Activated CD8-positive, alpha-beta T cell treated with anti-CD3 and anti-CD28 coated beads, Interleukin-2, amount 10 ng/mL, durations not matched to agents 7 days and 5 days (primary cell): Measurements from ENCODE around the gene TLX2. TPM values are rescaled to one million over a fixed set of nuclear protein-coding genes. Genes with fewer than 3 reads are reported as not detected.
"Not testable (repeated sequence)": the region's sequence is repeated elsewhere in the genome, so short reads cannot be mapped to it uniquely, and the experiment has no call there.

Experiments used
- ATAC-seq: fragments of 150-1000 bp; cut with Tn5 transposase; one replicate; pipeline ENCODE4 v1.10.0; 2021; ENCODE audit warnings: moderate library complexity
- CTCF ChIA-PET: fragments of 350-600 bp; sonication (Branson Sonifier 250); formaldehyde crosslinking; loops from one replicate; lab custom pipeline; 2021; ENCODE audit warnings: antibody characterized with exemption; lab: Charles Lee
- POLR2A ChIA-PET: fragments of 350-600 bp; sonication (Branson Sonifier 250); formaldehyde crosslinking; loops from one replicate; lab custom pipeline; 2021; ENCODE audit warnings: antibody characterized with exemption; lab: Charles Lee
- DNase-seq: peaks from one replicate; pipeline ENCODE4 v3.0.0-alpha.2; 2020
- H3K27ac Mint-ChIP-seq: one replicate; pipeline ENCODE4 v1.8.0; 2021; ENCODE audit warnings: mild to moderate bottlenecking, mixed read lengths
- H3K27me3 Mint-ChIP-seq: one replicate; pipeline ENCODE4 v1.8.0; 2021; ENCODE audit warnings: low read depth, mixed read lengths
- H3K36me3 Mint-ChIP-seq: one replicate; pipeline ENCODE4 v1.8.0; 2021; ENCODE audit warnings: low read depth, mixed read lengths
- H3K4me1 Mint-ChIP-seq: one replicate; pipeline ENCODE4 v1.8.0; 2021; ENCODE audit warnings: low read depth, mixed read lengths
- H3K4me3 Mint-ChIP-seq: one replicate; pipeline ENCODE4 v1.8.0; 2021; ENCODE audit warnings: mild to moderate bottlenecking, mixed read lengths
- H3K9me3 Mint-ChIP-seq: one replicate; pipeline ENCODE4 v1.8.0; 2022; ENCODE audit warnings: mixed read lengths; ENCODE audit not compliant: insufficient read depth
- total RNA-seq, 2 experiments: library from RNA; stranded (reverse); gene quantifications; one replicate each; pipeline ENCODE4 v1.2.3, GENCODE V29; 2021

TLX2 gene
- total RNA-seq, 2 experiments from 2014 or later, result 0.34 to 0.44 TPM

DNA sequence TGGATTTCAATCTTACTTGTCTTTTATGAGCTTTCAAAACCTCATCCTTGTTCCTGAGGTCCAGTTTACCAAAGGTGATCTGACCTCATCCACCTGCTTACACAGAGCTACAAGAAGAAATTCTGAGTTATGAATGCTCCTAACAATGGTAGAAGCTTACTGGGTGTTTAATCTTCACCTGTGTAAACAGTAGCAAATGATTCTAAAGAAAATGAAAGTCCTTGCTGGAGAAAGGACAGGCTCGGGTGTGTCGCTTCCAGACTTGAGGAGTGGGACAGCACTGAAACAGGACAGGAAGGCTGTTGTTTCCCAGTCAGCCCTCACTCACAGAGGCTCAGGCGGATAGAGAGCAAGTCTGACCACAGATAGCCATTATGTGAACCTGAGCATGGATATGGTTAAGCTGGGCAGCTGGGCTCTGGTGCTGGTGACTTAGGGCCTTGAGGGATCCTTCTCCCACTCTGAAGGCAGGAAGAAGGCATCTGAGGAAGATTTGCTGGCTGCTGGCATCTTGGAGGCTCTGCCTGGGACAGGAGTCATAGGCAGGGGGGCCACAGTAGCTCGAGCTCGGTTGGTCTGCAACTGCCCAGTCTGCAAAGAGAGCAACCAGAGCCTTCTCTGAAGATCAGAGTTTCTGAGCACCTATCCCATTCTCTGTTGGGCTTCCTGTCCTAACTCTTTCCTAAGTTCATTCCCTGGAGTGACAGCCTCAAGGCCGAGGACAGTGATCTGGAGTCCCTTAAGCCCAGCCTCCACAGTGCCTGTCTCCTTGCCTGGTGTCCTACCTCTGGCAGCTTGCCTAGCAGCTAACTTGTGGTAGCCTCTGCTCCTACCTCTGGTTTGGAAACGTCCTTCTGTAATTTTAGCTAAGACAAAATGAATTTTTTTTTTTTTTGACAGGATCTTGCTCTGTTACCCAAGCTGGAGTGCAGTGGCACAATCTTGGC is 44.3 kb downstream of the TLX2 start:
- Mint-ChIP-seq H3K36me3 (peaks cover 23% of the 10 kb centered on the region), H3K4me1 (peaks cover 52% of the 10 kb centered on the region), H3K9me3 (no peaks in the 10 kb centered on the region), H3K27ac (no peak overlapping the region), H3K4me3 (no peak overlapping the region), H3K27me3 (peaks cover 12% of the 10 kb centered on the region)
- POLR2A ChIA-PET, result interaction anchor here (0.9 to 2.3 kb wide), 3 partner anchors 8 to 27 kb away, joined by 3 to 7 read pairs (median 4); no protein-coding TSS in a partner anchor
- no peak for DNase-seq
- CTCF ChIA-PET, result interaction anchor here (1.4 to 3.9 kb wide), 5 partner anchors 15 to 51 kb away, joined by 3 to 17 read pairs (median 4); partner anchors contain the start of gene PCGF1
- no peak for ATAC-seq

GRCh38 chr2:74559912-74560311 is 45.7 kb downstream of the TLX2 start:
- Mint-ChIP-seq H3K36me3 (peaks cover 23% of the 10 kb centered on the region), H3K4me3 (no peak overlapping the region), H3K9me3 (no peaks in the 10 kb centered on the region), H3K27ac (no peak overlapping the region), H3K4me1 (peaks cover 47% of the 10 kb centered on the region), H3K27me3 (peaks cover 12% of the 10 kb centered on the region)
- no peak for DNase-seq
- ChIA-PET POLR2A (interaction anchor here (0.7 kb wide), 1 partner anchor 386 kb away, joined by 4 read pairs; no protein-coding TSS in a partner anchor), CTCF (interaction anchor here (1.6 to 3.9 kb wide), 2 partner anchors 16 to 27 kb away, joined by 4 to 17 read pairs; no protein-coding TSS in a partner anchor)
- ATAC-seq, result no peak

GRCh38 chr2:74560591-74560990 is 46.3 kb downstream of the TLX2 start:
- Mint-ChIP-seq H3K4me1 (peaks cover 42% of the 10 kb centered on the region), H3K27ac (no peak overlapping the region), H3K4me3 (no peak overlapping the region), H3K9me3 (no peaks in the 10 kb centered on the region), H3K36me3 (peaks cover 23% of the 10 kb centered on the region), H3K27me3 (peaks cover 12% of the 10 kb centered on the region)
- POLR2A ChIA-PET, result interaction anchor here (0.7 kb wide), 1 partner anchor 387 kb away, joined by 4 read pairs; no protein-coding TSS in a partner anchor
- no peak for DNase-seq
- ATAC-seq, result no peak
- CTCF ChIA-PET, result interaction anchor here (3.9 kb wide), 1 partner anchor 26 kb away, joined by 17 read pairs; no protein-coding TSS in a partner anchor

DNA sequence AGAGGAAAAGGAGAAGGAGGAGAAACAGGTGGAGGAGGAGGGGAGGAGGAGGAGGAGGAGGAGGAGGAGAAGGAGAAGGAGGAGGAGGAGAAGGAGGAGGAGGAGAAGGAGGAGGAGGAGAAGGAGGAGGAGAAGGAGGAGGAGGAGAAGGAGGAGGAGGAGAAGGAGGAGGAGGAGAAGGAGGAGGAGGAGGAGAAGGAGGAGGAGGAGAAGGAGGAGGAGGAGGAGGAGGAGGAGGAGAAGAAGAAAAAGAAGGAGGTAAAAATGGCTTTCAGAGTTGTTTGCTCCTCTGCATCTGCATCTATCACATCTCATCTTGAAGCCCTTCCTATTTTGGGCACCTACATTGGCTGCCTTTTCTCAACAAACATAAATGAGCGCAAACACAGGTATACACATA is 46.8 kb downstream of the TLX2 start:
- DNase-seq, POLR2A ChIA-PET, H3K4me3 Mint-ChIP-seq, H3K9me3 Mint-ChIP-seq, CTCF ChIA-PET, H3K27ac Mint-ChIP-seq, ATAC-seq: not testable (repeated sequence)
- Mint-ChIP-seq H3K36me3 (peaks cover 22% of the 10 kb centered on the region), H3K4me1 (peaks cover 38% of the 10 kb centered on the region), H3K27me3 (peaks cover 12% of the 10 kb centered on the region)

DNA sequence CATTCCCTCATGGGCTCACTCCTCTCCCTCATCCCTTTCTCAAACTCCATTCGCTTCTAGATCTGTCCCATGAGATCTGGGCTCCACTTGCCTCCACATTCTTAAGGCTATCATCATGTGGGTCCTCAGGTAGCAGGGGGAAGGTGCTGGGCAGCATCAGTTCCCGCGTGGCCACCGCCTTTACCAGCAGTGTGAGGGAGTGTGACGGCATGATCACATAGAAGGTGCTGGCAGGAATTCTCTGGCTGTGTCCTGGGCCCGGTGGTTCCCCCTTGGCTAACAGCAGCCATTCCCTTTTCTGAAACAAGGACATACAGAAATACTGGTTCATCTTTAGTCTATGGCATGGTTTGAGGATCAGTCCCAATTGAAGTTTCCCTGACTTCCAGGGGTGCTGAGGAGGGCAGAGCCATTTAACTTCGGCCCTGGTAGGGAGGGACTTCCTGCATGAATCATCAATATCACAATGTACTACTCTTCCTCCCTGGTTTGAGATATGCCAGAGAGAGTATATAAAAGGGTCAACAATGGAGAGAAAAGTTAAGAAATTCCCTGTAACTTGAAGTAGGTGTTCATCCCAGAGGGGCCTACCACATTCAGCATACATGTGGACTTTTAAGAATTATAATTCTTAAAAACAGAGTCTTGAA is 48.0 kb downstream of the TLX2 start:
- ChIA-PET POLR2A (no interaction called here), CTCF (no interaction called here)
- peaks cover 34% of the 10 kb centered on the region for H3K4me1 Mint-ChIP-seq
- H3K27ac Mint-ChIP-seq, result peak overlapping the region; percentile 30
- DNase-seq (no peak), ATAC-seq (no peak)
- peaks cover 10% of the 10 kb centered on the region for H3K36me3 Mint-ChIP-seq
- no peaks in the 10 kb centered on the region for H3K9me3 Mint-ChIP-seq
- no peak overlapping the region for H3K4me3 Mint-ChIP-seq
- peaks cover 12% of the 10 kb centered on the region for H3K27me3 Mint-ChIP-seq

DNA sequence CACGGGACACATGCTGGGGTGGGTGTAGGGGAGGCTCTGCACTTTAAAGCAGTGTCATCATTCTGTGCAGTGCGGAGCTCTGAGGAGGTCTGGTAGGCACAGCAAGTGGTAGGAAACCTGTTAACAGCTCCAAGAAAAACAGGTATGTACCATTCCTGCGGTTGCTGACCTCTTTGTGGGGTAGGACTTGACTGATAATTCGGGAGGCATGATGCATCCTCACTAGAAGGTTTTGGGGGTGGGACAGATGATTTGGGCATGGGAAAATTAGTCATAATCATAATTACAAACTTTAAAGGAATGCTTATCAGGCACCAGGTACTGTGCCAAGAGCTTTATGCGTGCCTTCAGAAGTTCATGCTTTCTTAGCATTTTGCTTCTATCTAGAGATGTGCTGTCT is 50.0 kb downstream of the TLX2 start:
- POLR2A ChIA-PET, result no interaction called here
- H3K4me3 Mint-ChIP-seq, result no peak overlapping the region
- DNase-seq (no peak), ATAC-seq (no peak)
- H3K9me3 Mint-ChIP-seq, result no peaks in the 10 kb centered on the region
- peaks cover 12% of the 10 kb centered on the region for H3K27me3 Mint-ChIP-seq
- no peak overlapping the region for H3K27ac Mint-ChIP-seq
- CTCF ChIA-PET, result interaction anchor here (1.0 to 16.0 kb wide), 3 partner anchors 13 to 34 kb away, joined by 3 to 231 read pairs (median 3); partner anchors contain the start of genes AUP1 and HTRA2
- H3K4me1 Mint-ChIP-seq, result peaks cover 46% of the 10 kb centered on the region
- no peaks in the 10 kb centered on the region for H3K36me3 Mint-ChIP-seq

- Mint-ChIP-seq H3K27ac (no peak overlapping the region), H3K27me3 (peaks cover 7% of the 10 kb centered on the region), H3K36me3 (no peaks in the 10 kb centered on the region), H3K4me1 (peaks cover 37% of the 10 kb centered on the region), H3K4me3 (no peak overlapping the region), H3K9me3 (no peaks in the 10 kb centered on the region)
- DNase-seq (no peak), ATAC-seq (no peak)
- ChIA-PET CTCF (interaction anchor here (0.6 to 16.0 kb wide), 2 partner anchors 20 to 366 kb away, joined by 3 to 231 read pairs; no protein-coding TSS in a partner anchor), POLR2A (interaction anchor here (1.2 to 2.5 kb wide), 2 partner anchors 8 to 10 kb away, joined by 4 to 13 read pairs; no protein-coding TSS in a partner anchor)
Measured at GRCh38 chr2:74566076-74566753, 52.0 kb downstream of the TLX2 start.

DNA sequence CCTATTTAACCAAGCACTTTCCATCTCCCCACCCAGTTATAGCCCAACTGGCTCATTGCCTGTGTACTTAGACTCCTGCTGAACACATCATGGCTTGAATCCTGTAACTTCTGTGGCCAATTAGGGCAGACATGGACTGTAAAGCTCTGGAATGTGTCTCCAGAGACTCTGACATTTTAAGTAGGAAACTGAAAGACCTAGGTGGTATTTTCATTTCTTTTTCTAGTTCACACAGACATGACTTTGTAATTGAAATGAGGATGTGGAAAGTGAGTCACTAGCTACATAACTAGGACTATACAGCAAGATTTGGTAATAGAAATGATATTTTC is 52.5 kb downstream of the TLX2 start:
- ChIA-PET CTCF (interaction anchor here (1.1 to 16.0 kb wide), 3 partner anchors 9 to 740 kb away, joined by 3 to 231 read pairs (median 3); no protein-coding TSS in a partner anchor), POLR2A (interaction anchor here (1.2 to 2.5 kb wide), 2 partner anchors 9 to 10 kb away, joined by 4 to 13 read pairs; no protein-coding TSS in a partner anchor)
- Mint-ChIP-seq H3K4me1 (peaks cover 34% of the 10 kb centered on the region), H3K36me3 (no peaks in the 10 kb centered on the region), H3K9me3 (no peaks in the 10 kb centered on the region), H3K4me3 (no peak overlapping the region), H3K27me3 (peaks cover 2% of the 10 kb centered on the region), H3K27ac (no peak overlapping the region)
- DNase-seq (no peak), ATAC-seq (no peak)

Other genes starting within 250 kb of the TLX2 start
- 1 to 10 TPM; 1.6 to 2.8 TPM for gene SLC4A5, start 171.0 kb upstream of the TLX2 start, total RNA-seq
- 100 to 1,000 TPM; 112 to 115 TPM for gene DCTN1, start 134.1 kb upstream of the TLX2 start, total RNA-seq
- gene C2orf81, start 92.8 kb upstream of the TLX2 start, total RNA-seq, result 1 to 10 TPM; 1.5 TPM
- 10 to 100 TPM; 93.7 to 96.9 TPM for gene WDR54, start 92.7 kb upstream of the TLX2 start, total RNA-seq
- gene RTKN, start 72.5 kb upstream of the TLX2 start, total RNA-seq, result under 1 TPM; 0.37 to 0.57 TPM
- 10 to 100 TPM; 25.7 to 29.1 TPM for gene INO80B, start 59.4 kb upstream of the TLX2 start, total RNA-seq
- gene WBP1, start 56.0 kb upstream of the TLX2 start, total RNA-seq, result 10 to 100 TPM; 34.0 to 34.3 TPM
- gene MOGS, start 49.1 kb upstream of the TLX2 start, total RNA-seq, result 10 to 100 TPM; 52.4 to 56.3 TPM
- 10 to 100 TPM; 95.7 to 96.2 TPM for gene MRPL53, start 41.8 kb upstream of the TLX2 start, total RNA-seq
- gene CCDC142, start 31.5 kb upstream of the TLX2 start, total RNA-seq, result 10 to 100 TPM; 22.5 to 26.7 TPM
- 10 to 100 TPM; 38.3 to 40.0 TPM for gene TTC31, start 31.4 kb upstream of the TLX2 start, total RNA-seq
- gene LBX2, start 14.8 kb upstream of the TLX2 start, total RNA-seq, result under 1 TPM; 0.32 to 0.68 TPM
- 10 to 100 TPM; 20.3 to 28.5 TPM for gene PCGF1, start 6.8 kb upstream of the TLX2 start, total RNA-seq
- gene DQX1, start 11.8 kb downstream of the TLX2 start, total RNA-seq, result under 1 TPM; 0.18 TPM
- gene AUP1, start 15.3 kb downstream of the TLX2 start, total RNA-seq, result 100 to 1,000 TPM; 119 to 123 TPM
- 10 to 100 TPM; 48.0 to 49.4 TPM for gene HTRA2, start 15.5 kb downstream of the TLX2 start, total RNA-seq
- gene LOXL3, start 39.5 kb downstream of the TLX2 start, total RNA-seq, result under 1 TPM; 0.21 to 0.23 TPM
- gene DOK1, start 40.3 kb downstream of the TLX2 start, total RNA-seq, result 10 to 100 TPM; 32.4 to 35.9 TPM
- gene M1AP, start 133.9 kb downstream of the TLX2 start, total RNA-seq, result not detected
- 1 to 10 TPM; 5.8 to 6.4 TPM for gene SEMA4F, start 139.8 kb downstream of the TLX2 start, total RNA-seq